Fibroblast of upper back skin (primary cell): ENCODE results near the gene COX18.
A peak's percentile ranks its signal among the peaks of the same experiment; 100 is the strongest.

Source experiments
- DNase-seq: peaks from one replicate; pipeline ENCODE4 v3.0.0-alpha.2; 2013

Gene COX18

DNA sequence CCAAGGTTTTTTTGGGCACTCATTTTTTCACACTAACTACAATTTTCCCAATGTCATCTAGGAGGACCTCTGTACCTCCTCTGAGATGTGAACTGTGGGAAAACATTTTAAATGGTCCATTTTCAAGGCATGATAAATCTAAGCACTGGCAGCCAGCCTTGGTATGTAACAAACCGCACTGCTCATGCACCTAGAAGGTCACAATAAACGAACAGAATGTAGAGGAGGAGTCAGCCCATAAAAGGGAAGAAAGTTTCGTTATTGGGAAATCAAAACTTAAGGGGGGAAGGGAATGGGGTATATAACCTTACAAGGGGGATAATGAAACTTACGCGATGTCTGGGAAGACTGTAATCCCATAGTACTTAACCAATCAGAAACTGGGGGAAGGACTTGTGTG, 16.4 kb downstream of the COX18 start:
- peak; percentile 31 for DNase-seq

DNA sequence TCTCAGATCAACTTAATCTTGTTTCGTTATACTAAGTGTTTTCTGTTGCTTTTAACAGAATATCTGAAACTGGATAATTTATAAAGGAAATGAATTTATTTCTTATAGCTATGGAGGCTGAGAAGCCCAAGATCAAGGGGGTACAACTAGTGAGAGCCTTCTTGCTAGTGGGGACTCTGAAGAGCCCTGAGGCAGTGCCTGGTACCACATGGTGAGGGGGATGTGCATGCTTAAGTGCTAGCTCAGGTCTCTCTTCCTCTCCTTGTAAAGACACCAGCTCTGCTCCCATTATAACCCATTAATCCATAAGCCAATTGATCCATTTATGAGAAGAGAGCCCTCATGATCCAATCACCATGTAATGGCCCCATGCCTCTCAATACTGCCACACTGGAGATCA, 17.9 kb downstream of the COX18 start:
- no peak for DNase-seq

DNA sequence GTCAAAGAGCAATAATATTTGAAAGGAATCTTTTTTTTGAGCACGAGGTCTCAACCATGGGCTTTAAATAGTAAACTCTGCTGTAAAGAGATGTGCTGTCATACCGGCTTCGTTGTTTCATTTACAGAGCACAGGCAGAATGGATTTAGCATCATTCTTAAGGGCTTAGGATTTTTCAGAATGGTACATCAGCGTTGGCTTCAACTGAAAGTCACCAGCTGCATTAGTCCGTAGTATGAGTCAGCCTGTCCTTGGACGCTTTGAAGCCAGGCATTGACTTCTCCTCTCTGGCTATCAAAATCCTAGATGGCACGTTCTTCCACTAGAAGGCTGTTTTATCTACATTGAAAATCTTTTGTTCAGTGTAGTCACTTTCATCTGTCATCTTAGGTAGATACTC, 23.6 kb downstream of the COX18 start:
- DNase-seq: no peak

DNA sequence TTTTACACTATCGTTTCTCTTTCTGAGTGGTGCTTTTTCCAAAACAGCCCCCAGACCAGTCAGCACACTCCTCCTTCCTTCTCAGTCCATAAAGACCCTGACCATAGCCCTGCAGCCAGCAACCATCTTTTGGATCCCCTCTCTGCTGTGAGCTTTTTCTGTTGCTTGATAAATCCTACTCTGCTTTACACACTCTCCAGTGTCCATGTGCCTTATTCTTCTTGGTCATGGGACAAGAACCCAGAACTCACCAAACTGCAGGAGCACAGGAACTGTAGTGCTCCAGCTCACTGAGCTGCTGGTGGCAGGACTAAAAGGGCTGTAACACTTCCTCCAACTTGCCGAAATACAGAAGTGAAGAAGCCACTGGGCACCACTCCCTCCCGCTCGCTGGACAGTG, 32.5 kb downstream of the COX18 start:
- no peak for DNase-seq

DNA sequence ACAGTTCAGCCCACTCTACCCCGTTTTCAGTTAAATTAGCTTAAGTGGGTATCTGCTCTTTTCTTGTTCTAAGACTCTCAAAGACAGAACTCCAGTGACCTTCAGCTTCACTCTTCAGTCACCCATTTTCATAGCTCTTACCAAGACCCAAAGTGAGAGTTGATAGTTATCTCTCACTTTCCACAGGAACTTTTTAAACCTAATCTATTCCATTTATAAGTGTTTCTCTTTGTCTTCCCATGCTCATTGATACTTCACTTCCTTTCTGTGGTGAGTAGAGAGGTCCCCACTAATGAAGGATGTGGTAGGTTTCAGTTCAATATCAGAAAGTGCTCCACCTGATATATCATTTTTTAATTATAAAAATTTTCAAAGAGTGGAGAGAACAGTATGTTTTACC, 33.4 kb downstream of the COX18 start:
- no peak for DNase-seq

DNA sequence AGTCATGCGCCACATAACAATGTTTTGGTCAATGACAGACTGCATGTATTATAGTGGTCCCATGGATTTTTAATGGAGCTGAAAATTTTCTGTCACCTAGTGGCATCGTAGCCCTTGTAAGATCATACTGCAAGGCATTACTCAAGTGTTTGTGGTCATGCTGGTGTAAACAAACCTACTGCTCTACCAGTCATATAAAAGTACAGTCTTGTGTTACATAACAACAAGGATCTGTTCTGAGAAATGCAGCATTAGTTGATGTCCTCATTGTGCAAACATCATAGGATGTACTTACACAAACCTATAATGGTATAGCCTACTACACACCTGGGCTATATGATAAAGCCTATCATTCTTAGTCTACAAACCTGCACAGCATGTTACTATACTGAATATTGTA, 34.6 kb downstream of the COX18 start:
- no peak for DNase-seq

DNA sequence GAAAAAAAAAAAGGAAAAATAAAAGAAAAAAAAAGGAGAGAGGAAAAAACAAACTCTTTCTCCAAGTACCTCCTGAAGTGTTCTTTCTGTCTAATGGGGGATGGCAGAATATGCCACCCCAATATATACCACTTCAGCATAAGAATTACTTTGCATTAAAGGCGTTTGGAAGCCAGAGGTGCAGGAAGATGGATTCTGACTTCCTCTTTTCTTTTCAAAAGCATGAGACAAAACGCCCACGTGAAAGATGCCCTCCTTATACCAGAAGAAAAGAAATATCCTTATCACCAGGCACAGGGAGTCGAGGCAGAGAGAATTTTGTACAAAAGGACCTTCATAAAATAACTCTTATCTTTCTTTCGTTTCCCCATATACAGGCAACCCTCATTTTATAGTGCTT, 40.9 kb downstream of the COX18 start:
- DNase-seq: no peak

DNA sequence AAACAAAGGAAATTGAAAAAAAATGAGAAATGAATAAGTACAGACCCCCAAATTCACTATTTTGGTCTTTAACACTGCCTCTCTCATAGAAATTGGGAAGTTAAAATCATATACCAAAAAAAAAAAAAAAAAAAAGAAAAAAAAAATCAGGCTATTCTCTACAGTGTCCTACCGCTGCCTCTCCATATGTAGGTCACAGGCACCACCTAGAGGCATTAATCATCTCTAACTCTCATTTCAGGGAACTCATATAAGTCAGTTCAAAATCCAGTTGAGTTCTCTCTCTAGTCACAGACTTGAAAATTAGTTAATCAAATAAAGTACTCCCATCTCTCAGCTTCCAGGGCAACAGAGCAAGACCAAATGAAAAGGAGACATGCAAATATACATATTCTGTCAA, 47.9 kb downstream of the COX18 start:
- peak; percentile 48 for DNase-seq

DNA sequence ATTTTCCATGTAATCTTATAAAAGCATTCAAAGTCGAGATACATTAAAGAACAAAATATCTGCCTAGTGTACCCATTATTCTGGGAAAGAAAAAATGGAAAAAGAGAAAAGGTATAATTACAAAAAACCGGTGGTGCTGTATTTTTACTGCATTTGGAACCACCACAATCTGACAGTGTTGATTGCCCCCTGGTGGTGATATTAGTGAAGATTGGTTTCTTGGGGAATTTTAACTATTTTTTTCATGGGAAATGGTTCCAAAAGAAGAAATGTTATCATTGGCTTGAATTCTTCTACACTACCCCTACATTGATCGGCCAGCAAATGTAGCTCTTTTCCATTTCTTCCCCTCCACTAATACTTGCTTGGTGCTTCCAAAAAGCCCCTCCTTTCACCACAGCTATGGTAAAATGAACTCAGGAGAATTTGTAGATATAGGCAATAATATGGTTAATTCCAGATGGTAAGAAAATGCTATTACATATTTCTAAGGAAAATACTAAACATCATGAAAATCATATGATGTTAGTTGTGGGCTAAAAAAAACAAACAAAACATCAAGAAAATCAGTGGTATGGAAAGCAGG, 50.0 kb downstream of the COX18 start:
- DNase-seq: peak; percentile 53

DNA sequence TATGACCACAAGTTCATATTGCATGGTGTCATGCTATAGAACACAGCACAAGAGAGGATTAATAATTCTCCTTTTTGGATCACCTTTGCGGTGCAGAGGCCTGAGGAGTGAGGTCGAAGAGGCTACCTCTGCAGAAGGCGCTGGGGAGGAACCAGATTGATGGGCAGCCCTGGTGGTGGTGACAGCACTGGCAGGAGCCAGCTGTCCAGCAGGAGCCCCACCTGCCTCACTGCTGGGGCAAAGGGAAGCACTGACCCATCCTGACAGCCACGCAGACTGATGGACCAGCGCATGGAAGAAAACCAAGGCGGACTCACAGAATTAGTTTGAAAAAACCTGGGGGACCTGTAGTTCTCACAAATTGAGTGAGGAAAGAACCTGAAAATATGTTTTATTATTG, 50.9 kb downstream of the COX18 start:
- no peak for DNase-seq

DNA sequence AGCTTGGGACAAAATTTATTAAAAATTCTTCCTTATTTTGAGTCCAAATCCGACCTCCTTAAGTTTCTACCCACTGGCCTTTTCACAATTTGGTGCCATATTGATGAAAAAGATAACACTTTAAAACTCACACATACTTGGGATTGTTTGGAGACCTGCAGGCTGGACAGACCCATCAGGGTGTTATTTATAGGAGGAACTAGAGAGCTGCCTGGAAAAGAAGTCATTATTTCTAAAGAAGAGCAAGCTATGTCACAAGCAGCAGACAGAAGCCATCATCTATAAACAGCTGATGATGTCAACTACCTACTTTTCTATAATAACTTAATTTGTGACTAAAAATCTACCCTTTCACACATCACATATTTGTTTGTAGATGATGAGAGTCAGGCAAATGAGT, 56.2 kb downstream of the COX18 start:
- DNase-seq: no peak

DNA sequence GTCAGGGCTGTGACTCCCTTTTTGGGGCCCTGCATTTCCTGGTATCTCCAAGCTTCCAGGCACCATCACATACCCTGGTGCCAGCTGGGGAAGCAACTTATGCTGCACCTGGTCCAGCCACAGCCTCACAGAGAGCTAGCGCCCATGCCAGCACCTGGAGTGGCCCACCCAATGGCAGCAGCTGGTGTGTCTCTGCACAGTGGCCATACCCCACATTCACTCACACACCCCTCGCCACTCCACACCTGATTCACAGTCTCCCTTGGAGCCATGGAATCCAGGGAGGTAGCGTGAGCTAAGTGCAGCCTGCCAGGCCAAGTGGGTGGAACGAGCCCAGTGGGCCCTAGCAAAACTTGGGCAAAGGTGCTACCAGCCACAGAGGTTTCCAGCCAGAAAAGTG, 56.8 kb downstream of the COX18 start:
- no peak for DNase-seq

DNA sequence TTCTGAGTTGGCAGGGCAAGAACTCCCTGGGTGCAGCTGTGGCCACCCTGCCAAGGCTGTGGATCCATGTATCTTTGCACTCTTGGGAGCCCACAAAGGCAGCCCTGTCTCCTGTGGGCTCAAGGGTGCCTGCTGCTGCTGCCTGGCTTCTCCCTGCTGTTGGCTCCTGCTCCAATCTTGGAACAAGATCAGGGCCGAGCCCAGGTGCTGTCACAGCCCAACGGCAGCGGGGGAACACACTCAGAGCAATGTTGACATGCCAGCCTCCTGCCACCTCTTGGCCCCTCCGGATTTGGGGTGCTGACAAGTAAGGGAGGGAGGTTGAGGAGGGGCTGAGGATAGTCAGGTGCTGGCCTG, 57.9 kb downstream of the COX18 start:
- no peak for DNase-seq

DNA sequence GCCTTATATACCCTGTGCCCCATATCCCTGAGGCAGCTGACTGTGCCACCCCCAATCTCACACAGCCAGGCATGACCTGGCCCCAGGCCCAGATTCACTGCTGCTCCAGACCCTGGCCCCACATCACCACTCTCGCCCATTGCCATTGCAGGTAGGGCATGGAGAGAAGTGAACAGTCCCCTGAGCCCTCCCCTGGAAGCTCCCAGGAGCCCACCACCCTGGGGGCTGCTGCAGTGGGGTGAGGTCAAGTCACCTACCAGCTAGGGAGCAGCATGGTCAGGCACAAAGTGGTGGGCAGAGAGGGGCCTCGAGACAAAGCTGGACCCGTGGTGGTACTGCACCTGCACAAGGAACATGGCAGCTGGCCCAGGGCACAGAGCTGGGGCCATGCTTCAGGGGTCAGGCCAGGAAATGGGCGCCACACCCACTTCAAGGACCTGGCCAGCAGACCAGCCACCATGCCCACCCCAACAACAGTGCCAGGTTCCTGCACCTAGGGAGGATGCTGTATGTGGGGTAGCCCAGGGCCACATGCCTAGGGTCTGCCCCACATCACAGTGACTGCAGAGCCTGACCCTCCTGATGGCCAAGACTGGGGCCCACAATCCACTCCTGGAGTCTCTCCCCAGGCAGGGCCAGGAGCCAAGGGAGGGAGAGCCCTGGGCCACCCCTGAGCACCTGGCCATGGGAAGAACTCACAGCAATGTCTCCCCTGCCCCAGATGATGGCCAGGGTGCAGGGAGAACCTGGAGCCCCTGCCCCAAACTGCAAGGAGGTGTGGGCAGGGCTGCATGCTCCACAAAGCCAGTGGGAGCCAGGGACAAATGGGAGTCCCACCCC, 58.5 kb downstream of the COX18 start:
- DNase-seq: no peak

DNA sequence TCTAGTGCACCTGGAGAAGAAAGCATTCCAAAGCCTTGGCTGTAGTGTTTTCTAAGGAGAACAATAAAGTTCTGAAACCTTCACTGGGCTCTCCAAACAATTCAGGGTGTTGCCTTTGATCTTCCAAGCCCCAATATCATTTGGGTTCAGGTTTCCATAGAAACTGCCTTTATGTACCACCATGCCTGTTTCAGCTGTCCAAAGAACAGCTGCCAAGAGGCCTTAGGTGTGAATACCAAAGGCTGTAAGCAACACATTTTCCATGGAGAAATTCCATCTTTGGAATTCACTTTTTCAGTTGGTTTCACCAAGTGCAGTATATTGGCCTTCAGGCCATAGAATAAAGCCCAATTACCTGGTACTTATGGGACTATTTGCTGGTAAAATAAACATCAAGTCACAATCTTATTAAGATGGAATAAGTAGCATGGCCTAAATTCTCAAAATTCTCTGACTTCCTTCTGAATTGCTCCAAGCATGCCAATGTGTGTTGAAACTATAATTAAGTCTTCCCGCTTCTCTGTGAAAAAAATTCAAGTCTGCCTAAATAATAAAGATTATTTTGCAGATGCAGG, 61.9 kb downstream of the COX18 start:
- DNase-seq: no peak

DNA sequence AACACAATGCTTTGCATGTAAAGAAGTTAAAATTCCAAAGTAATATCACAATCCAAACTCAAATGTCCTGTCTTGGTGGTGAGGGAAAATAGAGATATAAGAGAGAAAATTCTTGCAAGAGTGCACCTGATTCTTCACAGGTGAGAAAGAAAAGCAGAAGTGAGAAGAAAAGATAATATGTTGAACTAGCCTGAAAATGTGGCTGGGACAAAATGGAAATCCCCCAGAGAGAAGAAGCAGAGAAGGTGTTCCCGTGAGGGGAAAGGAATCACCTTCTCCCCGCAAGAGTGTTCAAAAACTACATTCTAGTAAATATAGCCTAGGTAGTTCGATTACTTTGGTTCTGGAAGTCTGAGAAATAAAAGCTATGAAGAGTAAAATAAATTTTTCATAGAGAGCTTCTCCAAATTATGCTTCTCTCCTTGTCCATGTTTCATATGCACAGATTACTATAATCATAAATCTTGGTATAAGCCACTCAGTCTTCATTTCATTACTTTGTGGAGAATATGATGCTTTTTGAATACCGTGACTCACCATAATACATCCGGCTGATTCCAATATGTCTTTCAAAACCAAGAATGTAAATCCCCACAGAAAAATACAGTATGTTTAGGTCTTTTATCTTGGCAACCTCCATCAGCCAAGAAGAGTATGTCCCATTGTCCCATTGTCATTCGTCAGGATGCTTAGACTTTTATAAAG, 63.1 kb downstream of the COX18 start:
- no peak for DNase-seq

DNA sequence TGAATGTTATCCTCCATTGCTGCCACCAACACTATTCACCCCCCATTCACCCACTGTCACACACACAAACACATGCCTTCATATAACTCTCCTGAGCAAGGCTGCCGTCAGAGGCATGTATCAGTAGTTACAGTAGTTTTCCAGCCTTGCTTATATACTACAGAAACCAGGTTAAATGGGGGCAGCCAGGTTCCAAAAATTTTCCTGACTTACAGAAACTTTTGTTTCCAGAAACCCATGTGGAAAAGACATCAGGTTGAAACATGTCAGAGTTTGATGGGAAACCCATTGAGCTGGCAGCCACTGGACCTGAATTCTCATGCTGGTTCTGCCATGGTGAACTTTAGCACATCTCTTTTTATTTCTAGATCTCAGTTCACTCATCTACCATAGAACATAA, 64.0 kb downstream of the COX18 start:
- no peak for DNase-seq
